PC-9 (cell line): Measurements from ENCODE around the gene DDX41.

ENCODE experiments used
- CTCF ChIP-seq: fragments of 200-600 bp; sonication (generic); conservative IDR thresholded peaks from 2 replicates; pipeline ENCODE4 v1.6.1; 2017; ENCODE audit warnings: mixed run types, antibody characterized with exemption, mild to moderate bottlenecking, moderate library complexity
- EZH2 ChIP-seq: fragments of 200-600 bp; sonication (generic); IDR thresholded peaks from 2 replicates; pipeline ENCODE4 v1.8.0; 2017; ENCODE audit warnings: antibody characterized with exemption, low read depth

GRCh38 chr5:177491983-177492746, 24.6 kb downstream of the DDX41 start:
- TF ChIP-seq CTCF (no peak), EZH2 (no peak)
